D721Med (cell line): ENCODE data around the gene LSM10.
A peak's percentile ranks its signal among the peaks of the same experiment; 100 is the strongest.

Experiments
- DNase-seq: peaks from one replicate; pipeline ENCODE4 v3.0.0; 2011; ENCODE audit warnings: low spot score; ENCODE audit not compliant: insufficient read length
- FAIRE-seq: peaks from 2 replicates; lab custom pipeline; 2011; peaks lifted over from hg19 to GRCh38; lab: Jason Lieb, UNC
- TF ChIP-seq, protein P1 (sequence below): IDR thresholded peaks from 2 replicates; pipeline ENCODE4 v1.5.1; 2012; ENCODE audit warnings: mild to moderate bottlenecking, control low read depth; ENCODE audit not compliant: insufficient read depth; ENCODE audit errors: missing control alignments

Gene LSM10

DNA sequence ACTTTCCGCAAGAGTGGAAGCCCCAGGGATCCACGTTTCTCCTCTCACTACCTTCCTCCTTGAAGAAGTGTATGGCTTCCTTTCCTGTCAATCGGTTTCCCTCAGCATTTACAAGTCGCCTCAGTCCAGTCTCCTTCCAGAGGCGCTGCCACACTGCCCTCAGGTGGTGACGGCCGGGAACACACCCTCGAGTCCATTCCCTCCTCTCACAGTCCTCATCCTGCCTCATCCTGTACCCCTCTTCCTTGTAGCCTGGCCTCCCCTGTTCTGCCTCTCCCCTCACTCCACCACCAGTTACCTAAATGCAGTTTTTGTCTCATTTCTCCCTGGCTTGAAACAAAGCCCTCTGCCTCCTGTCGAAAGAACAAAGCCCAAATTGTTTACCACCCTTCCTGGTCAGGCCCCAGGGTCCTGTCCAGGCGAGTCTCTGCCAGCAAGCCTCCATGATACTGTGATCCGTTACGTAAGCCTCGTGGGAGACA, 23.2 kb upstream of the LSM10 start:
- TF ChIP-seq, protein P1, sequence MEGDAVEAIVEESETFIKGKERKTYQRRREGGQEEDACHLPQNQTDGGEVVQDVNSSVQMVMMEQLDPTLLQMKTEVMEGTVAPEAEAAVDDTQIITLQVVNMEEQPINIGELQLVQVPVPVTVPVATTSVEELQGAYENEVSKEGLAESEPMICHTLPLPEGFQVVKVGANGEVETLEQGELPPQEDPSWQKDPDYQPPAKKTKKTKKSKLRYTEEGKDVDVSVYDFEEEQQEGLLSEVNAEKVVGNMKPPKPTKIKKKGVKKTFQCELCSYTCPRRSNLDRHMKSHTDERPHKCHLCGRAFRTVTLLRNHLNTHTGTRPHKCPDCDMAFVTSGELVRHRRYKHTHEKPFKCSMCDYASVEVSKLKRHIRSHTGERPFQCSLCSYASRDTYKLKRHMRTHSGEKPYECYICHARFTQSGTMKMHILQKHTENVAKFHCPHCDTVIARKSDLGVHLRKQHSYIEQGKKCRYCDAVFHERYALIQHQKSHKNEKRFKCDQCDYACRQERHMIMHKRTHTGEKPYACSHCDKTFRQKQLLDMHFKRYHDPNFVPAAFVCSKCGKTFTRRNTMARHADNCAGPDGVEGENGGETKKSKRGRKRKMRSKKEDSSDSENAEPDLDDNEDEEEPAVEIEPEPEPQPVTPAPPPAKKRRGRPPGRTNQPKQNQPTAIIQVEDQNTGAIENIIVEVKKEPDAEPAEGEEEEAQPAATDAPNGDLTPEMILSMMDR, result peak; percentile 96
- peak; percentile 44 for DNase-seq
- FAIRE-seq, result no peak

DNA sequence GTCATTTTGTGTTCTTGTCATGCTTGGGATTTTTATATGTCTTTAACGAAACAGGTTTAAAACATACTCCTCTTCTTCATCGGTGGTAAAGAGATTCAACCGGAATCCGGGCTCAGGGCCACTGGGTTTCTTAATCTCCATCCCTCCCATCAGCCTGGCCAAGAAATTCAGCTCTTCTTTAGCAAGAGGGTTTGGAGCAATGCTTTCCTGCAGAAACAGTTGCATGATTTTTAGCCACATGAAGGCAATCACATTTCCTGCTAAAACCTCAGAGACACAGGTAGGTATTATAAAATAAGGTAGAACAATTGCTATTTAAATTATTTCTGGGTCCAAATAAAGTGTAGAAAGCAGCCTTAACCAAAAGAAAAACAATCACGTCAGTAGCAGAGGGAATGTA, 22.7 kb upstream of the LSM10 start:
- FAIRE-seq (no peak), DNase-seq (no peak)
- TF ChIP-seq, protein P1, result no peak

DNA sequence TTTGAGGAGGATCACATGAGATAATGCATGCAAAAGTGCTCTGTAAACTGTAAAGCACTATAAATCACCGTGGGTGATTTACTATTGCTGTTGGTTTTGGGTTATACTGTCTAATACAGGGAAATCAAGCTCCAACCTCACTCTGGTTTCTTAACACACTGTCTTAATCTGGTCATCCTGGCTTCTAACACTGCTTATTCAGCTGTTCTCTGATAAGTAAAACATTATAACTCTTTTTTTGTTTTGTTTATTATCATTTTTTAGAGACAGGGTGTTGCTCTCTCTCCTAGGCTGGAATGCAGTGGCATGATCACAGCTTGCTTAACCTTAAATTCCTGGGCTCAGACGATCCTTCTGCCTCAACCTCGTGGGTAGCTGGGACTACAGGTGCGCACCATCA, 21.9 kb upstream of the LSM10 start:
- DNase-seq, result no peak
- TF ChIP-seq, protein P1, result no peak
- FAIRE-seq, result no peak

DNA sequence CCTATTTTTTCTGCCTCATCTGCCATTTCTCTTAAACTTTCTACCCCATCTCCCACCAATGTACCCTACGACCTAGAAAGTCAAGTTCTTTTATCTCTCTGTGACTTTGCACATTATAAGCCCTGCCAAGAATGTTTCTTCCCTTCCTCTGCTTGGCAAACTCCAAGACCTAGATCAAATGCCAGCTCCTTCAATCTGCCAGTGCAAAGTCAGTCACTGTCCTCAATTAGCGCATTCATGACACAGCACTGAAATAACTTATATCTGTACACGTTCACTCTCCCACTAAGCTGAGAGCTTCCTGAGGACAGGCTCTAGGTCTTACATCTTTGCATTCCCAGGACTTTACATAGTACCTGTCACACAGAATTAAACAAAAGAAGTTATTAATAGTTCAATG, 21.4 kb upstream of the LSM10 start:
- no peak for FAIRE-seq
- DNase-seq, result no peak
- TF ChIP-seq, protein P1, result no peak

DNA sequence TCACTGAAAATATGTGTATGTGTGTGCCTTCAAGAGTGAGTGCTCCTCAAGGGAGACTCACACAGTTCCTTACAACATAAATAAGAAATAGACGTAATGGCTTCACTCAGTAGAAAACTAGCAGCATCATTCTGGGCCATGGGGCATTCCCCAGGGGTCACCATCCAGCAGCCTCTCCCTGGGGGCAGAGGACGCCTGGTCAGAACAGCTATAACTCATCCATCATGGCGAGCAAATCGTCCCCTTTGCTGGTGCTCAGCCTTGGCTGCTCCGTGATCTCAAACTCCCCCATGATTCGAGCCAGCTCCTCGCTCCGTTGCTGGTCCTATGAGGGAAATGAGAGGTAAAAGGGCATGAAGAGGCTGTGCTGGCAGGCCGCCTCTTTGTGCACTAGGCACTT, 20.2 kb upstream of the LSM10 start:
- TF ChIP-seq, protein P1, result no peak

DNA sequence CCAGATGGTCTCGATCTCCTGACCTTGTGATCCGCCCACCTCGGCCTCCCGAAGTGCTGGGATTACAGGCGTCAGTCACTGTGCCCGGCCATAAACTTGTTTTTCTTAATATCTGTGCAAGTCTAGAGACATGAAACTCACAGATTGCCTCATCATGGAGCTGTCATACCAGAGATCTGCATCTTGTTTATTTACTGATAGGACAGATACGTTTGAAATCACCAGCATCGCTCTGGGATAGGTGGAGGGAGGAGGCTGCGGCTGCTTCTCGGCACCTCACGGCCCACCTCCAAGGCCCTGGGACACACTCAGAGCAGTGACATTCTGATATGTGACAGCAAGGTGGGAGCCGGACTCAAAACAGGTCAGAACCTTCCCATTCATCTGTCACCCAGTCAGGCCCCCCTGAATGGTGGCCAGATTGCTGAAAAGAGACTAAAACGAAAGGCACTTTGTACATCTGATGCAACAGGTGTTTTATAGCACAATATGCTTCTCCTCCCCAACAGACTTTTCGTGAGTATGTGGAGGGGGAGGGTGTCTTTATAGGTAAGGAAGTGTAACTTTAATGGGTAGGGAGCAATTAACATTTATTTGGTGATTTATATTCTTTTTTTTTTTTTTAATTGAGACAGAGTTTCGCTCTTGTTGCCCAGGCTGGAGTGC, 18.1 kb upstream of the LSM10 start:
- no peak for FAIRE-seq
- DNase-seq, result no peak
- TF ChIP-seq, protein P1, result no peak

More for the DNA sequence above, 20.2 kb upstream of the LSM10 start:
- no peak for DNase-seq
- no peak for FAIRE-seq

DNA sequence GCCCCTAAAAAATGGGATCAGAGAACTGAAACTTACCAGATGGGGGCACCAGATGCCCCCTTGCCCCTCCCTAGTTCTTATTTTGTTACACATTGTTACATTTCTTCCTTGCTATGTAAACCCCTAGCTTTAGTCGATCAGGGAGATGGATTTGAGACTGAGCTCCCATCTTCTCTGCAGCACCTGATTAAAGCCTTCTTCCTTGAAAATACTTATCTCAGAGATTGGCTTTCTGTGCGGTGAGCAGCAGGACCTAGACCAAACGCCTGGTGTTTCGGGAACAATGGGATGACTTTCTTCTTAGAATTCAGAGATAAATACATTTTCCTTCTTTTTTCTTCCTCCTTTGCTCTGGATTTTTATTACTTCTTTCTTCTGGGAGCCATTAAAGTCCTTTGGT, 16.7 kb upstream of the LSM10 start:
- FAIRE-seq (no peak), DNase-seq (no peak)
- TF ChIP-seq, protein P1, result no peak
